Measurements from ENCODE around the gene ARHGAP26. TPM values are rescaled to one million over a fixed set of nuclear protein-coding genes. Genes with fewer than 3 reads are reported as not detected.

ARHGAP26 gene
- total RNA-seq, 1 donor from 2014 or later = 17.1 TPM

- no peak for FAIRE-seq
Observed at GRCh38 chr5:142977363-142978051, 207.3 kb downstream of the ARHGAP26 start.

GRCh38 chr5:142978252-142978651, 208.1 kb downstream of the ARHGAP26 start:
- Histone ChIP-seq H3K36me3 (ENCODE audit: control insufficient read depth, insufficient read depth, low read length) (no peaks in the 10 kb centered on the region), H3K4me3 (ENCODE audit: low read depth, low read length) (no peak overlapping the region), H3K27me3 (ENCODE audit: control insufficient read depth, insufficient read depth, low read length) (no peaks in the 10 kb centered on the region)
- TF ChIP-seq, protein P1, sequence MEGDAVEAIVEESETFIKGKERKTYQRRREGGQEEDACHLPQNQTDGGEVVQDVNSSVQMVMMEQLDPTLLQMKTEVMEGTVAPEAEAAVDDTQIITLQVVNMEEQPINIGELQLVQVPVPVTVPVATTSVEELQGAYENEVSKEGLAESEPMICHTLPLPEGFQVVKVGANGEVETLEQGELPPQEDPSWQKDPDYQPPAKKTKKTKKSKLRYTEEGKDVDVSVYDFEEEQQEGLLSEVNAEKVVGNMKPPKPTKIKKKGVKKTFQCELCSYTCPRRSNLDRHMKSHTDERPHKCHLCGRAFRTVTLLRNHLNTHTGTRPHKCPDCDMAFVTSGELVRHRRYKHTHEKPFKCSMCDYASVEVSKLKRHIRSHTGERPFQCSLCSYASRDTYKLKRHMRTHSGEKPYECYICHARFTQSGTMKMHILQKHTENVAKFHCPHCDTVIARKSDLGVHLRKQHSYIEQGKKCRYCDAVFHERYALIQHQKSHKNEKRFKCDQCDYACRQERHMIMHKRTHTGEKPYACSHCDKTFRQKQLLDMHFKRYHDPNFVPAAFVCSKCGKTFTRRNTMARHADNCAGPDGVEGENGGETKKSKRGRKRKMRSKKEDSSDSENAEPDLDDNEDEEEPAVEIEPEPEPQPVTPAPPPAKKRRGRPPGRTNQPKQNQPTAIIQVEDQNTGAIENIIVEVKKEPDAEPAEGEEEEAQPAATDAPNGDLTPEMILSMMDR (IDR thresholded peaks at IDR 0.05; ENCODE audit: insufficient read depth, low read length, severe bottlenecking) = no peak
- FAIRE-seq (no peak), DNase-seq (ENCODE audit: low read depth) (no peak)

More at GRCh38 chr5:142977363-142978051, 207.3 kb downstream of the ARHGAP26 start:
- Histone ChIP-seq H3K4me3 (ENCODE audit: low read depth, low read length) (no peak overlapping the region), H3K36me3 (ENCODE audit: control insufficient read depth, insufficient read depth, low read length) (no peaks in the 10 kb centered on the region), H3K27me3 (ENCODE audit: control insufficient read depth, insufficient read depth, low read length) (no peaks in the 10 kb centered on the region)
- TF ChIP-seq, protein P1 (IDR thresholded peaks at IDR 0.05; ENCODE audit: insufficient read depth, low read length, severe bottlenecking) = no peak
- DNase-seq (ENCODE audit: low read depth) = peak; percentile 81

- no peak for FAIRE-seq
- Histone ChIP-seq H3K36me3 (ENCODE audit: control insufficient read depth, insufficient read depth, low read length) (no peaks in the 10 kb centered on the region), H3K27me3 (ENCODE audit: control insufficient read depth, insufficient read depth, low read length) (no peaks in the 10 kb centered on the region), H3K4me3 (ENCODE audit: low read depth, low read length) (no peak overlapping the region)
- TF ChIP-seq, protein P1 (IDR thresholded peaks at IDR 0.05; ENCODE audit: insufficient read depth, low read length, severe bottlenecking) = no peak
- DNase-seq (ENCODE audit: low read depth) = peak; percentile 43
Observed at GRCh38 chr5:142978726-142979125, 208.5 kb downstream of the ARHGAP26 start.

GRCh38 chr5:142979636-142980035, 209.5 kb downstream of the ARHGAP26 start:
- Histone ChIP-seq H3K4me3 (ENCODE audit: low read depth, low read length) (no peak overlapping the region), H3K27me3 (ENCODE audit: control insufficient read depth, insufficient read depth, low read length) (no peaks in the 10 kb centered on the region), H3K36me3 (ENCODE audit: control insufficient read depth, insufficient read depth, low read length) (no peaks in the 10 kb centered on the region)
- TF ChIP-seq, protein P1 (IDR thresholded peaks at IDR 0.05; ENCODE audit: insufficient read depth, low read length, severe bottlenecking) = no peak
- FAIRE-seq (no peak), DNase-seq (ENCODE audit: low read depth) (no peak)

DNA sequence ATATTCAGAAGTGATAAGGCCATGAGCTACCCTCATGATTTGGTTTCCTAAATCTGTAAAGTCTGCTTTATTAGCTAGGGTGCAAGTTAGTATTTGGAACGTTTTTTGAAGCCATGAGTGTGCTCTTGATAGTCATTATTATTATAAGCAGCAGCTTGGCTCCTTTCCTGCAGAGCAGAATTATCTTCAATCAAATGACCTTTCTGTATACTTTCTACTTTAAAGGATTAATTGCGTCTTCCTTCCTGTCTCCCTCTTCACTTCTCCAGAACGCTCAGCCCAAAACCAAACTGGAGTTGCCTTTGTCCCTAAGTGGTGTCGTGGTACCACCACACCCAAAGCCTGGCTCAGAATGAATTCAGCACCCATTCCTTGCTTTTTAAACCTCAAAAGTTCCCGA, 211.3 kb downstream of the ARHGAP26 start:
- TF ChIP-seq, protein P1 (IDR thresholded peaks at IDR 0.05; ENCODE audit: insufficient read depth, low read length, severe bottlenecking) = no peak
- FAIRE-seq (no peak), DNase-seq (ENCODE audit: low read depth) (no peak)
- Histone ChIP-seq H3K4me3 (ENCODE audit: low read depth, low read length) (no peak overlapping the region), H3K36me3 (ENCODE audit: control insufficient read depth, insufficient read depth, low read length) (no peaks in the 10 kb centered on the region), H3K27me3 (ENCODE audit: control insufficient read depth, insufficient read depth, low read length) (no peaks in the 10 kb centered on the region)

All from bronchial epithelial cell (primary cell).